H9 (cell line): ENCODE measurements around the gene SAFB. TPM values are rescaled to one million over a fixed set of nuclear protein-coding genes. Genes with fewer than 3 reads are reported as not detected.

ENCODE experiments used
- DNase-seq: peaks from one replicate; pipeline ENCODE4 v3.0.0-alpha.2; 2017
- H2AFZ ChIP-seq: one replicate; pipeline ENCODE4 v1.6.1; 2013; ENCODE audit warnings: mild to moderate bottlenecking, low read length, control low read depth, moderate library complexity
- H2AK5ac ChIP-seq: 2 replicates; pipeline ENCODE4 v1.6.1; 2013; ENCODE audit warnings: low read length, control low read depth, mixed read lengths; ENCODE audit not compliant: insufficient read length
- H2BK120ac ChIP-seq: one replicate; pipeline ENCODE4 v1.6.1; 2013; ENCODE audit warnings: low read depth, mild to moderate bottlenecking, low read length, control low read depth, inconsistent platforms; ENCODE audit not compliant: poor library complexity, severe bottlenecking
- H2BK12ac ChIP-seq: 2 replicates; pipeline ENCODE4 v1.6.1; 2013; ENCODE audit warnings: low read length, control low read depth, mixed read lengths, low read depth; ENCODE audit not compliant: insufficient read length
- H2BK15ac ChIP-seq: 2 replicates; pipeline ENCODE4 v1.6.1; 2013; ENCODE audit warnings: low read depth, low read length, control low read depth
- H2BK20ac ChIP-seq: one replicate; pipeline ENCODE4 v1.6.1; 2013; ENCODE audit warnings: low read depth, mild to moderate bottlenecking, low read length, control low read depth, inconsistent platforms; ENCODE audit not compliant: poor library complexity, severe bottlenecking
- H2BK5ac ChIP-seq: 2 replicates; pipeline ENCODE4 v1.6.1; 2013; ENCODE audit warnings: low read length, control low read depth, mixed read lengths; ENCODE audit not compliant: insufficient read length
- H3K14ac ChIP-seq: 2 replicates; pipeline ENCODE4 v1.6.1; 2013; ENCODE audit warnings: low read length, control low read depth; ENCODE audit not compliant: insufficient read depth
- H3K18ac ChIP-seq: 2 replicates; pipeline ENCODE4 v1.6.1; 2013; ENCODE audit warnings: low read depth, mild to moderate bottlenecking, mixed read lengths, low read length, control low read depth; ENCODE audit not compliant: insufficient read length
- H3K23ac ChIP-seq: 2 replicates; pipeline ENCODE4 v1.6.1; 2013; ENCODE audit warnings: low read length, control low read depth, mixed read lengths, low read depth; ENCODE audit not compliant: insufficient read length
- H3K23me2 ChIP-seq: 2 replicates; pipeline ENCODE4 v1.6.1; 2013; ENCODE audit warnings: low read depth, mild to moderate bottlenecking, mixed read lengths, low read length, control low read depth; ENCODE audit not compliant: insufficient read length, poor library complexity, severe bottlenecking
- H3K27ac ChIP-seq: 2 replicates; pipeline ENCODE4 v1.5.1; 2013; ENCODE audit warnings: low read length, control low read depth, mixed read lengths, low read depth; ENCODE audit not compliant: insufficient read length
- H3K27me3 ChIP-seq: 2 replicates; pipeline ENCODE4 v1.6.1; 2013; ENCODE audit warnings: low read length, control low read depth, inconsistent platforms; ENCODE audit not compliant: insufficient read depth
- H3K4ac ChIP-seq: 2 replicates; pipeline ENCODE4 v1.6.1; 2013; ENCODE audit warnings: low read depth, mild to moderate bottlenecking, control low read depth, inconsistent platforms, low read length, moderate library complexity
- H3K4me1 ChIP-seq: 2 replicates; pipeline ENCODE4 v1.6.1; 2013; ENCODE audit warnings: low read length, control low read depth, inconsistent platforms; ENCODE audit not compliant: insufficient read depth
- H3K4me2 ChIP-seq: 2 replicates; pipeline ENCODE4 v1.6.1; 2013; ENCODE audit warnings: low read length, control low read depth, mixed read lengths; ENCODE audit not compliant: insufficient read length, insufficient read depth
- H3K56ac ChIP-seq: 2 replicates; pipeline ENCODE4 v1.6.1; 2013; ENCODE audit warnings: low read depth, mild to moderate bottlenecking, mixed read lengths, low read length, control low read depth; ENCODE audit not compliant: insufficient read length
- H3K79me1 ChIP-seq: 2 replicates; pipeline ENCODE4 v1.6.1; 2013; ENCODE audit warnings: low read depth, mild to moderate bottlenecking, moderate library complexity, low read length, control low read depth, inconsistent platforms; ENCODE audit not compliant: insufficient read depth, poor library complexity, severe bottlenecking
- H3K79me2 ChIP-seq: 2 replicates; pipeline ENCODE4 v1.6.1; 2013; ENCODE audit warnings: low read length, control low read depth, inconsistent platforms; ENCODE audit not compliant: insufficient read depth
- H3K9ac ChIP-seq: 2 replicates; pipeline ENCODE4 v1.6.1; 2013; ENCODE audit warnings: low read length, control low read depth, mixed read lengths; ENCODE audit not compliant: insufficient read length; ENCODE audit errors: extremely low read depth
- H3K9me3 ChIP-seq: one replicate; pipeline ENCODE4 v1.6.1; 2013; ENCODE audit warnings: low read depth, low read length, inconsistent platforms; ENCODE audit not compliant: control insufficient read depth
- H3T11ph ChIP-seq: one replicate; pipeline ENCODE4 v1.6.1; 2013; ENCODE audit warnings: mild to moderate bottlenecking, low read length, control low read depth, inconsistent platforms
- H4K20me1 ChIP-seq: one replicate; pipeline ENCODE4 v1.6.1; 2013; ENCODE audit not compliant: control insufficient read depth, insufficient read length, insufficient read depth
- H4K5ac ChIP-seq: 2 replicates; pipeline ENCODE4 v1.6.1; 2013; ENCODE audit warnings: low read depth, mild to moderate bottlenecking, mixed read lengths, low read length, control low read depth; ENCODE audit not compliant: insufficient read length
- H4K8ac ChIP-seq: replicated peaks from 2 replicates; pipeline ENCODE4 v1.6.1; 2013; ENCODE audit warnings: low read length, control low read depth, mixed read lengths, low read depth; ENCODE audit not compliant: insufficient read length
- H4K91ac ChIP-seq: 2 replicates; pipeline ENCODE4 v1.6.1; 2013; ENCODE audit warnings: low read depth, mild to moderate bottlenecking, moderate library complexity, mixed read lengths, low read length, control low read depth; ENCODE audit not compliant: insufficient read length
- H3K27ac Mint-ChIP-seq, 3 experiments: 2 replicates in 2 of 3; 3 replicates in 1 of 3; pipeline ENCODE4 v1.8.0; 2020 to 2021; ENCODE audit warnings: mixed read lengths in 3 of 3, mild to moderate bottlenecking in 1 of 3, moderate library complexity in 1 of 3
- H3K27me3 Mint-ChIP-seq: 2 replicates; pipeline ENCODE4 v1.8.0; 2021; ENCODE audit warnings: low read depth, mild to moderate bottlenecking, moderate library complexity, mixed read lengths
- H3K36me3 Mint-ChIP-seq, 3 experiments: 2 replicates in 2 of 3; 3 replicates in 1 of 3; pipeline ENCODE4 v1.8.0; 2020 to 2021; ENCODE audit warnings: low read depth in 3 of 3, mixed read lengths in 3 of 3; ENCODE audit not compliant: insufficient read depth in 1 of 3
- H3K4me1 Mint-ChIP-seq, 2 experiments: 2 replicates each; pipeline ENCODE4 v1.8.0; 2020; ENCODE audit warnings: mixed read lengths in 2 of 2
- H3K4me3 Mint-ChIP-seq, 2 experiments: 2 replicates in 1 of 2; 3 replicates in 1 of 2; pipeline ENCODE4 v1.8.0; 2020 to 2021; ENCODE audit warnings: mild to moderate bottlenecking in 2 of 2, mixed read lengths in 2 of 2, moderate library complexity in 1 of 2
- H3K9me3 Mint-ChIP-seq, 2 experiments: 2 replicates in 1 of 2; 3 replicates in 1 of 2; pipeline ENCODE4 v1.8.0; 2020; ENCODE audit warnings: mild to moderate bottlenecking in 2 of 2, mixed read lengths in 2 of 2, moderate library complexity in 1 of 2
- WGBS: extraction: QIAGEN DNeasy Blood & Tissue Kit; methylation state at CpG from one replicate; pipeline ENCODE4 v1.1.7; 2013; ENCODE audit warnings: missing lambda C conversion rate, low lambda C conversion rate, mixed read lengths; ENCODE audit not compliant: insufficient read length; ENCODE audit errors: extremely low coverage; 5-methylcytosine and 5-hydroxymethylcytosine counted together
- total RNA-seq: library from RNA; stranded (reverse); gene quantifications from 2 replicates; pipeline ENCODE4 v1.2.1, GENCODE V29; 2021
- TF ChIP-seq, protein P1 (sequence below): fragments of 200-600 bp; sonication (generic); conservative IDR thresholded peaks from 3 replicates; pipeline ENCODE4 v1.8.0; 2021; ENCODE audit warnings: antibody characterized with exemption, mild to moderate bottlenecking

SAFB gene
- total RNA-seq, 1 experiment from 2014 or later: 110 TPM

DNA sequence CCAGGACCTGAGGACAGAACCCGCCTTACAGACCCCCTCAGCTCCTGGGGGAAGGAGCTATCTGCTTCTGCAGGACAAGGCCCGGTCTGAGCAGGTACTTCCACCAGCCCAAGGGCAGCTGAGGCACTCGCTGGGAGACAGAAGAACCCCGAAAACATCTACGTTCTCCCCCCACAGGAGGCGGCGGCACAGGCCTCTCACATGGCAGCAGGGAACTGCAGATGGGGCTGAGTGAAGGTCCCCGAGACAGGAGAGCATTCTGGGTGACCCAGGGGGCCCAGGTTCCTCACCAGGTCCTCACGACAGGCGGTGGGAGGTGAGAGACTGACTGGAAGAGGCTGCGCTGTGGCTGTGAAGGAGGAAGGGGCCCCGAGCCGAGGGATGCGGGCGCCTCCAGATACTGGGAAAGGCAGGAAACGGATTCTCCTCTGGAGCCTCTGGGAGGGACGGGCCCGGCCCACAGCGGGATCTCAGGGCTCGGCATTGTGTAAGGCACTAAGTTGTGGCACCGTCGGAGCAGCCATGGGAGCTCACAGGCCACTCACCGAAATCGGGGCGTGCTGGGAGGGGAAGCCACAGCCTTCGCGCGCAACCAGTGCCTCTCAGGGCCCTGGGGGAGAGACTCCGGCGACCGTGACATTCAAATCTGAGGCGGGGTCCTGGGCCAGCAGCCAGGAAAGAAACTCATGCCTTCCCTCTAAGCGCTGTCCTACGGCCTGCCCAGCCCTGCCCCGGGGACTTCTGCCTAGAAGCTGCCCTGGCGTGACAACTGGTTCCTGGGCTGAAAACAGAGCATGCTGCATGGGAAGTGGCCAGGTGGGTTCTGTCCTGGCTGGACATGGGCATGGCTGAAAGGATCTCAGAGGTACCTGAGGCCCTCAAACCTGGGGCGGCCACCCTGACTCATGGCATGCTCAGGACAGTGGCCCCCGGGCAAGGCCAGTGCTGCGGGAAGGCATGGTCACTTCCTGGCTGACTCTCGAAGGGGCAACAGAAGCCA, 81.2 kb downstream of the SAFB start:
- H3K23ac ChIP-seq: no peak overlapping the region
- H2BK12ac ChIP-seq: no peak overlapping the region
- H3K56ac ChIP-seq: no peak overlapping the region
- no peak overlapping the region for H3K27ac ChIP-seq
- H3K9me3 Mint-ChIP-seq: peaks cover 3 to 12% of the 10 kb centered on the region in 2 experiments; a peak in 3 of 5 replicates
- no peaks in the 10 kb centered on the region for H3K4me1 Mint-ChIP-seq
- H3K9ac ChIP-seq: no peak overlapping the region
- H3K27me3 Mint-ChIP-seq: no peaks in the 10 kb centered on the region; the same call in 1 of the 2 replicates
- H4K91ac ChIP-seq: no peak overlapping the region
- no peaks in the 10 kb centered on the region for H3K4me1 ChIP-seq
- H4K20me1 ChIP-seq: no peaks in the 10 kb centered on the region
- H3K27me3 ChIP-seq: no peaks in the 10 kb centered on the region
- no peak overlapping the region for H2BK20ac ChIP-seq
- H2AFZ ChIP-seq: no peak overlapping the region
- no peak overlapping the region for H2BK5ac ChIP-seq
- no peak overlapping the region for H2AK5ac ChIP-seq
- H3K23me2 ChIP-seq: no peaks in the 10 kb centered on the region
- no peak for DNase-seq
- no peak overlapping the region for H2BK120ac ChIP-seq
- no peaks in the 10 kb centered on the region for H3K79me1 ChIP-seq
- no peak overlapping the region for H3K27ac Mint-ChIP-seq
- H3K9me3 ChIP-seq: no peaks in the 10 kb centered on the region
- H3K4me3 Mint-ChIP-seq: no peak overlapping the region
- no CpG with 5 or more reads among the region's 40 CpGs for WGBS
- no peaks in the 10 kb centered on the region for H3K79me2 ChIP-seq
- peaks cover 54 to 85% (median 70%) of the 10 kb centered on the region in 3 experiments for H3K36me3 Mint-ChIP-seq
- H2BK15ac ChIP-seq: no peak overlapping the region
- H3T11ph ChIP-seq: no peak overlapping the region
- H3K14ac ChIP-seq: no peak overlapping the region
- H3K4ac ChIP-seq: no peak overlapping the region
- no peak overlapping the region for H4K5ac ChIP-seq
- TF ChIP-seq, protein P1, sequence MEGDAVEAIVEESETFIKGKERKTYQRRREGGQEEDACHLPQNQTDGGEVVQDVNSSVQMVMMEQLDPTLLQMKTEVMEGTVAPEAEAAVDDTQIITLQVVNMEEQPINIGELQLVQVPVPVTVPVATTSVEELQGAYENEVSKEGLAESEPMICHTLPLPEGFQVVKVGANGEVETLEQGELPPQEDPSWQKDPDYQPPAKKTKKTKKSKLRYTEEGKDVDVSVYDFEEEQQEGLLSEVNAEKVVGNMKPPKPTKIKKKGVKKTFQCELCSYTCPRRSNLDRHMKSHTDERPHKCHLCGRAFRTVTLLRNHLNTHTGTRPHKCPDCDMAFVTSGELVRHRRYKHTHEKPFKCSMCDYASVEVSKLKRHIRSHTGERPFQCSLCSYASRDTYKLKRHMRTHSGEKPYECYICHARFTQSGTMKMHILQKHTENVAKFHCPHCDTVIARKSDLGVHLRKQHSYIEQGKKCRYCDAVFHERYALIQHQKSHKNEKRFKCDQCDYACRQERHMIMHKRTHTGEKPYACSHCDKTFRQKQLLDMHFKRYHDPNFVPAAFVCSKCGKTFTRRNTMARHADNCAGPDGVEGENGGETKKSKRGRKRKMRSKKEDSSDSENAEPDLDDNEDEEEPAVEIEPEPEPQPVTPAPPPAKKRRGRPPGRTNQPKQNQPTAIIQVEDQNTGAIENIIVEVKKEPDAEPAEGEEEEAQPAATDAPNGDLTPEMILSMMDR: no peak
- no peak overlapping the region for H4K8ac ChIP-seq
- H3K4me2 ChIP-seq: no peak overlapping the region
- no peak overlapping the region for H3K18ac ChIP-seq
